GM10248 (cell line): ENCODE results near the gene CCDC86.

Experiments used
- CTCF ChIA-PET: fragments of 300-600 bp; sonication (Branson Sonifier 250); formaldehyde crosslinking; extraction: SDS; loops from one replicate; lab custom pipeline; 2021; ENCODE audit warnings: antibody characterized with exemption; lab: Yijun Ruan, JAX
- POLR2A ChIA-PET: fragments of 350-650 bp; sonication (Branson Sonifier 250); formaldehyde crosslinking; extraction: SDS; loops from one replicate; lab custom pipeline; 2020; ENCODE audit warnings: antibody characterized with exemption; lab: Yijun Ruan, JAX
- DNase-seq: peaks from one replicate; pipeline ENCODE4 v3.0.0; 2012; ENCODE audit errors: extremely low spot score
- TF ChIP-seq, protein P1 (sequence below): IDR thresholded peaks from 2 replicates; pipeline ENCODE4 v1.5.1; 2012; ENCODE audit warnings: mild to moderate bottlenecking, low read depth; ENCODE audit errors: extremely low read depth, missing control alignments, control extremely low read depth

CCDC86 gene

DNA sequence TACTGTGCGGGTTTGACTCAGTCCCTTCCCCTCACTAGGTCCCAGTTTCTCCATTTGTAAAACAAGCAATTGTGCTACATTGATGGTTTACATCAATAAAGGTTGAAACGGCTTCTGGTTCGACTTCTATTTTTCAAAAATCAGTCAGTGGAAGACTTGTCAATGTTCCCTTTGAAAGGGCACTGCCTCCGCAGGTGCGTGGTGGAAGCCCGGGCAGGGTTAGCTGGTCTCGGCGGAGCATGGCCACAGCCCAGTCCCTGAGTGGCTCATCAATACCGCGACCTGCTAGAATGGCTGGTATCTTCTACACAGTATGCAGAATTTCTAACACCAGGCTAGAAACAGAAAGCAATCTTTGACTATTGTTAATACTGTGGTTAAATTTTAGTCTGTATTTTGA, 40.7 kb upstream of the CCDC86 start:
- no peak for DNase-seq
- POLR2A ChIA-PET = no interaction called here
- CTCF ChIA-PET = interaction anchor here (1.2 to 4.2 kb wide), 4 partner anchors 26 to 98 kb away, joined by 4 to 14 read pairs (median 6); no protein-coding TSS in a partner anchor
- TF ChIP-seq, protein P1, sequence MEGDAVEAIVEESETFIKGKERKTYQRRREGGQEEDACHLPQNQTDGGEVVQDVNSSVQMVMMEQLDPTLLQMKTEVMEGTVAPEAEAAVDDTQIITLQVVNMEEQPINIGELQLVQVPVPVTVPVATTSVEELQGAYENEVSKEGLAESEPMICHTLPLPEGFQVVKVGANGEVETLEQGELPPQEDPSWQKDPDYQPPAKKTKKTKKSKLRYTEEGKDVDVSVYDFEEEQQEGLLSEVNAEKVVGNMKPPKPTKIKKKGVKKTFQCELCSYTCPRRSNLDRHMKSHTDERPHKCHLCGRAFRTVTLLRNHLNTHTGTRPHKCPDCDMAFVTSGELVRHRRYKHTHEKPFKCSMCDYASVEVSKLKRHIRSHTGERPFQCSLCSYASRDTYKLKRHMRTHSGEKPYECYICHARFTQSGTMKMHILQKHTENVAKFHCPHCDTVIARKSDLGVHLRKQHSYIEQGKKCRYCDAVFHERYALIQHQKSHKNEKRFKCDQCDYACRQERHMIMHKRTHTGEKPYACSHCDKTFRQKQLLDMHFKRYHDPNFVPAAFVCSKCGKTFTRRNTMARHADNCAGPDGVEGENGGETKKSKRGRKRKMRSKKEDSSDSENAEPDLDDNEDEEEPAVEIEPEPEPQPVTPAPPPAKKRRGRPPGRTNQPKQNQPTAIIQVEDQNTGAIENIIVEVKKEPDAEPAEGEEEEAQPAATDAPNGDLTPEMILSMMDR = no peak

GRCh38 chr11:60803273-60803936, 38.5 kb upstream of the CCDC86 start:
- POLR2A ChIA-PET = no interaction called here
- TF ChIP-seq, protein P1 = no peak
- CTCF ChIA-PET = interaction anchor here (4.2 kb wide), 1 partner anchor 27 kb away, joined by 14 read pairs; no protein-coding TSS in a partner anchor
- no peak for DNase-seq

- TF ChIP-seq, protein P1 = no peak
- no peak for DNase-seq
- ChIA-PET CTCF (interaction anchor here (0.6 to 1.3 kb wide), 4 partner anchors 12 to 22 kb away, joined by 3 to 4 read pairs (median 3); no protein-coding TSS in a partner anchor), POLR2A (no interaction called here)
Measured at GRCh38 chr11:60809249-60809648, 32.7 kb upstream of the CCDC86 start.

- DNase-seq = no peak
- CTCF ChIA-PET = interaction anchor here (1.0 to 1.3 kb wide), 2 partner anchors 11 to 47 kb away, joined by 3 to 4 read pairs; no protein-coding TSS in a partner anchor
- POLR2A ChIA-PET = no interaction called here
- TF ChIP-seq, protein P1 = no peak
Measured at GRCh38 chr11:60809691-60810090, 32.2 kb upstream of the CCDC86 start.

DNA sequence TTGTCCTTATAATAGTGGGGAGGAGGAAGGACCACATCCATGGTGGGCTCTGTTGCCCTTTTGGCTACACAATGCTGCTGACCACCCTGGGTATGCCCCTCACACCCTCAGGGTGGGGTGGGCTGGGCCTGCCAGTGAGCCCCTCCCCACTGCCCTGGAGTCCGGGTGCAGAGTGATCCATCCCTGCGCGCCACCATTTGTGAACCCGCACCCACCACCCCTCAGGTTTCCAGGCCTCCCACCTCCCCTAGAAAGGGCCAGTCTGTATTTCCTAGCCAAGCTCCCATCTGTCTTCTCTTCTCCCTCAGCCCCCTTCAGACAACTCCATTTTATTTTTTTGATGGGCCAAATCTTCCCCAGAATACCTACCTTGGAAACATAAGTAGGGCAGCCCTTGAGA, 31.8 kb upstream of the CCDC86 start:
- DNase-seq = no peak
- POLR2A ChIA-PET = no interaction called here
- CTCF ChIA-PET = interaction anchor here (1.0 to 1.3 kb wide), 2 partner anchors 11 to 47 kb away, joined by 3 to 4 read pairs; no protein-coding TSS in a partner anchor
- TF ChIP-seq, protein P1 = no peak

- ChIA-PET POLR2A (no interaction called here), CTCF (interaction anchor here (1.0 to 1.3 kb wide), 2 partner anchors 11 to 48 kb away, joined by 3 to 4 read pairs; no protein-coding TSS in a partner anchor)
- DNase-seq = no peak
- TF ChIP-seq, protein P1 = no peak
Measured at GRCh38 chr11:60810569-60810968, 31.3 kb upstream of the CCDC86 start.
